ENCODE measurements around the gene CHAF1B.

CHAF1B gene

GRCh38 chr21:36464590-36464989 lies 79.4 kb downstream of the CHAF1B start:
- DNase-seq: no peak

GRCh38 chr21:36465478-36465877 lies 80.3 kb downstream of the CHAF1B start:
- DNase-seq: no peak

DNA sequence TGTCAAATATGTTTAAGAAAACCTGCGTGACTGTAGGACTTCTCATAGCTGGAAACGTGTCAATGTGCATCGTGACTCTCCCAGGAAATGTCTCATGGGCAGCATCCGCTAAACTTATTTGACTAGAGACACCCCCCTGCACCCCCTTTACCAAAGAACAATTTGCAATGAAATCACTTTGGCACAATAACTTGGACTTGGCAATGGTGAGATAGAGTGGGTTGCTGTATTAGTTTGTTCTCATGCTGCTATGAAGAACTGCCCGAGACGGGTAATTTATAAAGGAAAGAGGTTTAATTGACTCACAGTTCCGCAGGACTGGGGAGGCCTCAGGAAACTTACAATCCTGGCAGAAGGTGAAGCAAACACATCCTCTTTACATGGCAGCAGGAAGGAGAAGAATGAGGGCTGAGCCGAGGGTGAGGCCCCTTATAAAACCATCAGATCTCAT lies 80.9 kb downstream of the CHAF1B start:
- DNase-seq: no peak

All from NCI-H1436 (cell line).